ENCODE measurements around the gene FNDC10.
"Not testable (repeated sequence)": the region's sequence is repeated elsewhere in the genome, so short reads cannot be mapped to it uniquely, and the experiment has no call there.

Gene FNDC10

DNA sequence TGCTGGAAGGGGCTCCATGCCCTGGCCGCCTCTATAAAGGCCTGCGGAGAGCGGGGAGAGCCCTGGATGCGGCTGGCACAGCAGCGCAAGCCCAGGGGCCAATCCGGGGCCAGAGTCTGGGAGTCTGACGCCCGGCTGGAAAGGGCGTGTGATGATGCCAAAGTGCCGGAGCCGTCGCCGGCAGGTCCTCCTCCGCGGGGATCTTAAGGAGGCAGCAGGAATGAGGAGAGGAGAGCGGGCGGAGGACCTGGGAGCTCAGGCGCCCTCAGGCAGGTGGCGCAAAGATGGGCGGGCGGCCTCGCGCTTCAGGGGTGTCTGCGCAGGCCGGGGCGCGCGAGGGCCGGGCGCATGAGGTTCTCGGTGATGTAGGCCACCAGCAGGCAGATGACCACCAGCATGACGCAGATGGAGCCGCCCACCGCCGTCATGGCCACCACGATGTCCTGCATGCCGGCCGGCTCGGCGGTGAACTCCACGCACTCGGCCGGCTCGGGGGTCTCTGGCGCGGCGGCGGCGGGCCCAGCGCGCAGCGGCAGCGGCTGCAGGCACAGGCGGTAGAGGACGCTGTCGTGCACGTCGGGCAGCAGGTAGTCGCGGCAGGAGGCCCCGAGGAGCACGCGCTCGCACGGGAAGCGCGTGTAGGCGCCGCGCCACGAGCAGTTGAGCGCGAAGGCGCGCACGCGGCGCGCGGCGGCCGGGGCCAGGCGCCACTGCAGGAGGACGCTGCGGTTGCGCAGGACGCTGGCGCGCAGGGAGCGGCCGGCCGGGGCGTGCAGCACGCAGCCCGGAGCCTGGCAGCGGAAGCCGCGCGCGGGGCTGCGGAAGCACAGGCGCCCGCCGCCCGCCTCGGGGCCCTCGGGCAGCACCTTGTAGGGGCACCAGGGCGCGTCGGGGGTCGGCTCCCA lies 653 bp downstream of the FNDC10 start:
- H3K4me3 ChIP-seq (ENCODE audit: low read depth in 1 of 5, low read length in 5 of 5), result peak overlapping the region in 3 of 5 donors; percentile 34 to 61 (median 36)
- H3K9me3 ChIP-seq (ENCODE audit: control insufficient read depth in 5 of 5, low read length in 5 of 5), result no peaks in the 10 kb centered on the region
- H3K36me3 ChIP-seq (ENCODE audit: control insufficient read depth in 5 of 5, insufficient read depth in 5 of 5, low read length in 5 of 5), result no peaks in the 10 kb centered on the region
- no peak overlapping the region for H3K27ac ChIP-seq (ENCODE audit: low read depth, low read length)
- H3K4me1 ChIP-seq (ENCODE audit: control insufficient read depth in 5 of 5, insufficient read depth in 5 of 5, low read length in 5 of 5), result peaks cover 0 to 24% (median 14%) of the 10 kb centered on the region in 5 donors
- H3K27me3 ChIP-seq (ENCODE audit: control insufficient read depth in 5 of 5, insufficient read depth in 4 of 5, low read length in 5 of 5), result peaks cover 35 to 60% (median 42%) of the 10 kb centered on the region in 5 donors
- no peak overlapping the region for H3K9ac ChIP-seq (ENCODE audit: low read length in 5 of 5)

DNA sequence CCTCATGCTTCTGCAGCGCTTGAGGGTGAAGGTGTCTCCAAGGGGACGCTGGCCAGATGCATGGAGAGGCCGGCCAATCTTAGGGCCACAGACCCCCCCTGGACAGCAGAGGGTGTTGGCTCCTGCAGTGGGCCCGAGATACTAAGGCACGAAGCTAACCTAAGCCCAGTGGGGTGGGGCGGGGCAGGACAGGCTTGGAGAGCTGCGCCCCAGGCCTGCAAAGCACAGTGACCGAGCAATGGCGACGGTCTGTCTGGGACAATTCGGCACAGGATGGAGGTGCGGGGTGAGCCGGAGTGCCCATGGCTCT lies 1.3 kb downstream of the FNDC10 start:
- Histone ChIP-seq H3K36me3 (ENCODE audit: control insufficient read depth in 5 of 5, insufficient read depth in 5 of 5, low read length in 5 of 5) (no peaks in the 10 kb centered on the region), H3K4me1 (ENCODE audit: control insufficient read depth in 5 of 5, insufficient read depth in 5 of 5, low read length in 5 of 5) (peaks cover 0 to 24% (median 14%) of the 10 kb centered on the region in 5 donors), H3K27ac (ENCODE audit: low read depth, low read length) (no peak overlapping the region), H3K4me3 (ENCODE audit: low read depth in 1 of 5, low read length in 5 of 5) (no peak overlapping the region), H3K27me3 (ENCODE audit: control insufficient read depth in 5 of 5, insufficient read depth in 4 of 5, low read length in 5 of 5) (peaks cover 34 to 55% (median 42%) of the 10 kb centered on the region in 5 donors), H3K9me3 (ENCODE audit: control insufficient read depth in 5 of 5, low read length in 5 of 5) (no peaks in the 10 kb centered on the region), H3K9ac (ENCODE audit: low read length in 5 of 5) (no peak overlapping the region)

DNA sequence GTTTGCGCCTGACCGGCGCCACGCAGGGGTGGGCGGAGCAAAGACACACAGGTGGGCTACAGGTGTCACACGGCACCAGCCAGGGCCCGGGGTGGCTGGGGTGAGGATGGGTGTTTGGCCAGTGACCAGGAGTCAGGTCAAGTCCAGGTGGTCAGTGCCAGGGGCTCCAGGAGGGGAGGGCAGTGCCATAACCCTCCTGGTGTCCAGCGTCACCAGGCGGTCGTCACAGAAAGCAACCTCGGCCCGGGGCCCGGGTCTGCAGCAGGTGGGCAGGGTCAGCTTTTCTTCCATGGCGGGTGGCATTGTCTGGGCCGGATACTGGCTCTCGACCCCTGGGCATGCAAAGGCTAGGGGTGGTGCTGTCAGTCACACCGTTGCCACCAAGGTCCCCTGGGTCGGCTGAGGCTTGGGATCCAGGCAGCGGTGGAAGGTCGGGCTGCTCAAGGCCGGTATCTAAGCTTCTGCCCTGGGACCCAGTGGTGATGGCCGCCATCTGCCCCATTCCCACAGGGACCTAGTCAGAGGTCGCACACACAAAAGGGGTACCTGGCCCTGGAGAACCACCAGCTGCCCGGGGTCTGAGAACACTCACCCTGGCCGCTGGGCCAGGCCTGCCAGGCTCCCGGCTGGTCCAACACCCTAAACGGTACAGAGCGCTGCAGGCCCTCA lies 1.8 kb downstream of the FNDC10 start:
- Histone ChIP-seq H3K36me3 (ENCODE audit: control insufficient read depth in 5 of 5, insufficient read depth in 5 of 5, low read length in 5 of 5) (no peaks in the 10 kb centered on the region), H3K4me1 (ENCODE audit: control insufficient read depth in 5 of 5, insufficient read depth in 5 of 5, low read length in 5 of 5) (peaks cover 0 to 24% (median 14%) of the 10 kb centered on the region in 5 donors), H3K27ac (ENCODE audit: low read depth, low read length) (no peak overlapping the region), H3K4me3 (ENCODE audit: low read depth in 1 of 5, low read length in 5 of 5) (no peak overlapping the region), H3K27me3 (ENCODE audit: control insufficient read depth in 5 of 5, insufficient read depth in 4 of 5, low read length in 5 of 5) (peaks cover 34 to 50% (median 42%) of the 10 kb centered on the region in 5 donors), H3K9ac (ENCODE audit: low read length in 5 of 5) (no peak overlapping the region), H3K9me3 (ENCODE audit: control insufficient read depth in 5 of 5, low read length in 5 of 5) (no peaks in the 10 kb centered on the region)

DNA sequence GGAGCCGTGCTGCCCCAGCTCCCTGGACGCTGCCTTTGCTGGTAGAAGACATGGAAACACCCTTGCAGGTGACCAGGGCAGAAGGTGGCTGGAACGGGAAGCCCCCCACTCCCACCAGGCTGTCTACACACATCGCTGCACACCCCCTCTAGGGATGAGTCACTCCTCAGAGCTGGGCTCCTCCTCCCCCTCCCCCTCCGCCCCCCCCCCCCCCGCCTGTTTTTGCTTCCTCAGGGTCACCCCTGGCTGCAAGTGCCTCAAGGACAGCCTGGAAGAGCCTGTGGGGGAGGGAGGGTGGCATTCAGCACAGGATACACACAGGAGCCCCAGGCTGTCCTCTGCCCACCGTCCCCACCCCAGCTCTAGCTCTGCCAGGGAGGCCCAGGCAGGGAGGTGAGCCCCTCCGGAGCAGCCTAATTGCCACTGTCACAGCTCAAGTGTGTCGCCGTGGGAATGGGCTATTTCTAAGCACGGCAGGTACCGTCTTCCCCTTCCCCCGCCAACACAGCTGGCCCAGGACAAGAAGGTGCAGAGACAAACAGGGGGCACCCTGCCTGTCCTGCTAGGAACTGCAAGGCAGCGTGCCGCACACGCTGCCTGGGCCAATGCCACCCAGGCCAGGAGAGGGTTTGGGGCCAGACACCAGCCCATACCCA lies 2.5 kb downstream of the FNDC10 start:
- Histone ChIP-seq H3K9me3 (ENCODE audit: control insufficient read depth in 5 of 5, low read length in 5 of 5) (no peaks in the 10 kb centered on the region), H3K27me3 (ENCODE audit: control insufficient read depth in 5 of 5, insufficient read depth in 4 of 5, low read length in 5 of 5) (peaks cover 34 to 49% (median 42%) of the 10 kb centered on the region in 5 donors), H3K4me1 (ENCODE audit: control insufficient read depth in 5 of 5, insufficient read depth in 5 of 5, low read length in 5 of 5) (peaks cover 0 to 24% (median 14%) of the 10 kb centered on the region in 5 donors), H3K36me3 (ENCODE audit: control insufficient read depth in 5 of 5, insufficient read depth in 5 of 5, low read length in 5 of 5) (no peaks in the 10 kb centered on the region), H3K4me3 (ENCODE audit: low read depth in 1 of 5, low read length in 5 of 5) (no peak overlapping the region), H3K9ac (ENCODE audit: low read length in 5 of 5) (no peak overlapping the region), H3K27ac (ENCODE audit: low read depth, low read length) (no peak overlapping the region)

DNA sequence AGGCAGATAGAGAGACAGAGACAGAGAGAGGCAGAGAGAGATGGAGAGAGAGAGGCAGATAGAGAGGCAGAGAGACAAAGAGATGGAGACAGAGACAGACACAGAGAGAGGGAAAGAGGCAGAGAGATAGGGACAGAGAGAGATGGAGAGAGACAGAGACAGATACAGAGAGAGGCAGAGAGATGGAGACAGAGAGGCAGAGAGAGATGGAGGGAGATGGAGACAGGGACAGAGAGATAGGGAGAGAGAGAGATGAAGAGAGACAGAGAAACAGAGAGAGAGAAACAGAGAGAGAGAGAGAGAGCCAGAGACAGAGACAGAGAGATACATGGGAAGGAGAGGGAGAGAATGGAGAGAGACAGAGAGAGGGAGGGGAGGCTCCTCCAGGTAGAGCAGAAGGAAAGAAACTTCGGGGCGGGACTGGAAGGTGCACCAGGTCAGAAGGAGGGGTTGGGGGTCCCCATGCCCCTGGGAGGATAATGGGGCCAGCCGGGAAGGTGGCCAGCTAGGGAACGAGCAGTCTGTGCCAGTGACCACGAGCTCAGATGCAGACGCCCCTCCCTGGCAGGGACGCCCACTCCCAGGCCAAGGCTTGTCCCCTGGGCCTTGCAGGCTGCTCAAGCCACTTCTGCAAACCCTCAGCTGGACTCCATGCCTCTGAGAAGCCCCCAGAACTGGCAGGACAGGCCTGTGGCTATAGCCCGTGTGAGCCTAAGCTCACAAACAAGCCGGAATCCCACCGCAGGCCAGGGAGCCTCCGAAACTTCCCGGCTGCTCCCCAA lies 3.3 kb downstream of the FNDC10 start:
- Histone ChIP-seq H3K4me3 (ENCODE audit: low read depth in 1 of 5, low read length in 5 of 5) (no peak overlapping the region), H3K36me3 (ENCODE audit: control insufficient read depth in 5 of 5, insufficient read depth in 5 of 5, low read length in 5 of 5) (no peaks in the 10 kb centered on the region), H3K27me3 (ENCODE audit: control insufficient read depth in 5 of 5, insufficient read depth in 4 of 5, low read length in 5 of 5) (peaks cover 34 to 43% (median 37%) of the 10 kb centered on the region in 5 donors), H3K9ac (ENCODE audit: low read length in 5 of 5) (no peak overlapping the region), H3K27ac (ENCODE audit: low read depth, low read length) (no peak overlapping the region), H3K4me1 (ENCODE audit: control insufficient read depth in 5 of 5, insufficient read depth in 5 of 5, low read length in 5 of 5) (peaks cover 0 to 24% (median 14%) of the 10 kb centered on the region in 5 donors), H3K9me3 (ENCODE audit: control insufficient read depth in 5 of 5, low read length in 5 of 5) (no peaks in the 10 kb centered on the region)

DNA sequence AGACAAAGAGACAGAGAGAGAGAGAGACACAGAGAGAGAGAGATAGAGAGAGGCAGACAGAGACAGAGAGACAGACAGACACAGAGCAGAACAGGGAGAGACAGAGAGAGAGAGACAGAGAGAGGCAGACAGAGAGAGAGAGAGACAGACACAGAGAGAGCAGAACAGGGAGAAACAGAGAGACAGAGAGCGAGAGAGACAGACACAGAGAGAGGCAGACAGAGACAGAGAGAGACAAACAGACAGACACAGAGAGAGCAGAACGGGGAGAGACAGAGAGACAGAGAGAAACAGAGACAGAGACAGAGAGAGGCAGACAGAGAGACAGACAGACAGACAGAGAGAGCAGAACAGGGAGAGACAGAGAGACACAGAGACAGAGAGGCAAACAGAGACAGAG lies 4.6 kb downstream of the FNDC10 start:
- H3K9ac ChIP-seq (ENCODE audit: low read length in 5 of 5); H3K36me3 ChIP-seq (ENCODE audit: control insufficient read depth in 5 of 5, insufficient read depth in 5 of 5, low read length in 5 of 5); H3K9me3 ChIP-seq (ENCODE audit: control insufficient read depth in 5 of 5, low read length in 5 of 5); H3K4me3 ChIP-seq (ENCODE audit: low read depth in 1 of 5, low read length in 5 of 5); H3K27ac ChIP-seq (ENCODE audit: low read depth, low read length): not testable (repeated sequence)
- Histone ChIP-seq H3K27me3 (ENCODE audit: control insufficient read depth in 5 of 5, insufficient read depth in 4 of 5, low read length in 5 of 5) (peaks cover 21 to 31% (median 28%) of the 10 kb centered on the region in 5 donors), H3K4me1 (ENCODE audit: control insufficient read depth in 5 of 5, insufficient read depth in 5 of 5, low read length in 5 of 5) (peaks cover 0 to 18% (median 12%) of the 10 kb centered on the region in 5 donors)

DNA sequence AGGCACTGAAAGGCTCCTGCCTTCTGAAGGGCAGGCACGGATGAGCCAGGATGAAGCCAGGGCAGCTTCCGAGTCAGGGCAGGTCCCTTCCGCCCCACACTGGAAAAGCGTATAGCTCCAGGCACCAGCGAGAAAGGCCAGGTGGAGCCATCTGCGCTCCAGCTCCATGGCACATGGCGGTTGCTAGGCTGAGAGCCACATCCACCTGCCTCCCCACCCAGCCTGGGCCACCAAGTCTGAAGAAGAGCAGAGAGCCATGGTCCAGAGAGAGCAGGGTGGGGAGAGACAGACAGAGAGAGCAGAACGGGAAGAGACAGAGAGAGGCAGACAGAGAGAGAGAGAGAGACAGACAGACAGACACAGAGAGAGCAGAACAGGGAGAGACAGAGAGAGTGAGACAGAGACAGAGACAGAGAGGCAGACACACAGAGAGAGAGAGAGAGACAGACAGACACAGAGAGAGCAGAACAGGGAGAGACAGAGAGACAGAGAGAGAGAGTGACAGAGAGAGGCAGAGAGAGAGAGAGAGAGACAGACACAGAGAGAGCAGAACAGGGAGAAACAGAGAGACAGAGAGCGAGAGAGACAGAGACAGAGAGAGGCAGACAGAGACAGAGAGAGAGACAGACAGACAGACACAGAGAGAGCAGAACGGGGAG lies 5.2 kb downstream of the FNDC10 start:
- Histone ChIP-seq H3K4me3 (ENCODE audit: low read depth in 1 of 5, low read length in 5 of 5) (no peak overlapping the region), H3K9ac (ENCODE audit: low read length in 5 of 5) (no peak overlapping the region), H3K27me3 (ENCODE audit: control insufficient read depth in 5 of 5, insufficient read depth in 4 of 5, low read length in 5 of 5) (peaks cover 20 to 33% (median 26%) of the 10 kb centered on the region in 5 donors), H3K4me1 (ENCODE audit: control insufficient read depth in 5 of 5, insufficient read depth in 5 of 5, low read length in 5 of 5) (peaks cover 0 to 16% (median 10%) of the 10 kb centered on the region in 5 donors), H3K9me3 (ENCODE audit: control insufficient read depth in 5 of 5, low read length in 5 of 5) (no peaks in the 10 kb centered on the region), H3K27ac (ENCODE audit: low read depth, low read length) (no peak overlapping the region), H3K36me3 (ENCODE audit: control insufficient read depth in 5 of 5, insufficient read depth in 5 of 5, low read length in 5 of 5) (no peaks in the 10 kb centered on the region)

DNA sequence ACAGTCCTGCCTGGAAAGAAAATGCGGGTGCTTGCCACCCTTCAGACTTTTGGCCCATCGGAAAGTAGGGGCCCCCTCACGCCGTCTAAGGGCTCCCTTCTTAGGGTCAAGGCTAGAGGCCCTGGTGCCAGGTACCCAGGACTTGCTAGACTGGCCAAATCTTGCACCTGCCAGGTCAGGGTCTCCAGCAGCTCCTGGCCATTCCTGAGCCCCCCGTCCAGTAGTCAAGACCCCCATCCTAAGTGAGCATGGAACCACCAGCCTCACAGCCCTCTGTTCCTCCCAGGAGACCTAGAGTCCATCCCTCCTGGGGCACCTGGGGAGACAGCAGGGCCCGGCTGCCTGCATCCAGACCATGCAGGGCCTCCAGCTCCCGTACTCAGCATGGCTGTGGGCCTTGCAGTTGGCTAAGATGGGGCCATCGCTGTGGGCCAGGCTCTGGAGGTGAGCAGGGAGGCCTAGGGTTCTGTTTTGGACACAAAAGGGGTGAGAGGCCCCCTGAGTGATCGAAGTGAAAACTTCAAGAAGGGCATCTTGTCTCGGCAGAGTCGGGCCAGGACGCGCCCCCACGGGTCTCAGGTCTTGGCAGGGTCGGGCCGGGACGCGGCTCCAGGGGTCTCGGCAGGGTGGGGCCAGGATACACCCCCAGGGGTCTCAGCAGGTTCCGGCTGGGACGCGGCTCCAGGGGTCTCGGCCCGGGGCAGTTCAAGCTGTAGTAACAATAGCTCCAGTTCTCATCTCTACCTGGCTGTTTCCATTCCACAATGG lies 5.9 kb downstream of the FNDC10 start:
- H3K27me3 ChIP-seq (ENCODE audit: control insufficient read depth in 5 of 5, insufficient read depth in 4 of 5, low read length in 5 of 5), result peaks cover 17 to 30% (median 22%) of the 10 kb centered on the region in 5 donors

DNA sequence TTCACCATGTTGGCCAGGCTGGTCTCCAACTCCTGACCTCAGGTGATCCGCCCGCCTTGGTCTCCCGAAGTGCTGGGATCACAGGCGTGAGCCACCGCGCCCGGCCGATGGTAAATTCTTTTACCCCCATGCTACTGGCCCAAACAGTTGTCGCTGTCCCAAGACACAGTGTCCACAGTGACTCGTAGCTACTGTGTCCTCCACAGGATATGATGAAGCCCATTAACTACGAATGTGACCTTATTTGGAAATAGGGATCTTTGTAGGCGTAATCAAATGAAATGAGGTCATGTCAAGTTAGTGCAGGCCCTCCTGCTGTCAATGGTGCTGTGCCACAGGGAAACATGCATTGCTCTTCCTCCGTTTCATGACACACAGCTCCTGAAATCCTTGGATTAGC lies 8.5 kb downstream of the FNDC10 start:
- H3K9ac ChIP-seq (ENCODE audit: low read length in 5 of 5), result no peak overlapping the region
- H3K9me3 ChIP-seq (ENCODE audit: control insufficient read depth in 5 of 5, low read length in 5 of 5), result no peaks in the 10 kb centered on the region
- H3K4me3 ChIP-seq (ENCODE audit: low read depth in 1 of 5, low read length in 5 of 5), result no peak overlapping the region
- H3K36me3 ChIP-seq (ENCODE audit: control insufficient read depth in 5 of 5, insufficient read depth in 5 of 5, low read length in 5 of 5), result no peaks in the 10 kb centered on the region
- peaks cover 3 to 11% (median 3%) of the 10 kb centered on the region in 5 donors for H3K27me3 ChIP-seq (ENCODE audit: control insufficient read depth in 5 of 5, insufficient read depth in 4 of 5, low read length in 5 of 5)
- no peak overlapping the region for H3K27ac ChIP-seq (ENCODE audit: low read depth, low read length)
- no peaks in the 10 kb centered on the region for H3K4me1 ChIP-seq (ENCODE audit: control insufficient read depth in 5 of 5, insufficient read depth in 5 of 5, low read length in 5 of 5)

More for the DNA sequence above, 5.9 kb downstream of the FNDC10 start:
- Histone ChIP-seq H3K27ac (ENCODE audit: low read depth, low read length) (no peak overlapping the region), H3K4me1 (ENCODE audit: control insufficient read depth in 5 of 5, insufficient read depth in 5 of 5, low read length in 5 of 5) (peaks cover 0 to 10% (median 4%) of the 10 kb centered on the region in 5 donors), H3K4me3 (ENCODE audit: low read depth in 1 of 5, low read length in 5 of 5) (no peak overlapping the region), H3K36me3 (ENCODE audit: control insufficient read depth in 5 of 5, insufficient read depth in 5 of 5, low read length in 5 of 5) (no peaks in the 10 kb centered on the region), H3K9me3 (ENCODE audit: control insufficient read depth in 5 of 5, low read length in 5 of 5) (no peaks in the 10 kb centered on the region), H3K9ac (ENCODE audit: low read length in 5 of 5) (no peak overlapping the region)
